ENCODE data around the gene RREB1.
A peak's percentile ranks its signal among the peaks of the same experiment; 100 is the strongest.

GRCh38 chr6:7108196-7108963 is 619 bp downstream of the RREB1 start:
- TF ChIP-seq POLR2A (IDR thresholded peaks at IDR 0.05) (peak in 1 of 2 donors; percentile 12), CTCF (IDR thresholded peaks at IDR 0.05) (no peak), POLR2AphosphoS5 (IDR thresholded peaks at IDR 0.05) (peak; percentile 29 to 57 (median 40))

All from sigmoid colon (tissue), 4 donors.